Islet of Langerhans (tissue), 1 donor: Measurements from ENCODE around the gene NDE1.

Source experiments
- FAIRE-seq: peaks from one replicate; lab custom pipeline; 2011; peaks lifted over from hg19 to GRCh38; lab: Jason Lieb, UNC

NDE1 gene

GRCh38 chr16:15739464-15739863 lies 89.4 kb downstream of the NDE1 start:
- no peak for FAIRE-seq

DNA sequence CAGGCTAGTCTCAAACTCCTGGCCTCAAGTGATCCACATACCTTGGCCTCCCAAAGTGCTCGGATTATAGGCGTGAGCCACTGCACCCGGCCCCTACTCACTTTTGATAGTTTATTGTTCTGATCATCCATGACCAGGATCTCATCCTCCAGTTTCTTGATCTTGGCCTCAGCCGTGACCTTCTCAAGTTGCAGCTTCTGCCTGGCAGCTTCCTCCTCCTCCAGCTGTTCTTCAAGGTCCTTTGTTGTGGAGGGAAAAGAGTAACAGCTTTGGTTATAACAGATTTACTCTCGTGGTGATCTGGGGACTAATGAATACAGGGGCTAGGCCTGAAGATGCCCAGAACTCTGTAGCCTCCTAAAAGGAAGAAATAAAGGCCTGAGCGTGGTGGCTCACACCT lies 89.9 kb downstream of the NDE1 start:
- FAIRE-seq, result no peak

- no peak for FAIRE-seq
These were observed 91.3 kb downstream of the NDE1 start for GRCh38 chr16:15741207-15741871.

GRCh38 chr16:15742716-15743115 lies 92.7 kb downstream of the NDE1 start:
- FAIRE-seq, result no peak

DNA sequence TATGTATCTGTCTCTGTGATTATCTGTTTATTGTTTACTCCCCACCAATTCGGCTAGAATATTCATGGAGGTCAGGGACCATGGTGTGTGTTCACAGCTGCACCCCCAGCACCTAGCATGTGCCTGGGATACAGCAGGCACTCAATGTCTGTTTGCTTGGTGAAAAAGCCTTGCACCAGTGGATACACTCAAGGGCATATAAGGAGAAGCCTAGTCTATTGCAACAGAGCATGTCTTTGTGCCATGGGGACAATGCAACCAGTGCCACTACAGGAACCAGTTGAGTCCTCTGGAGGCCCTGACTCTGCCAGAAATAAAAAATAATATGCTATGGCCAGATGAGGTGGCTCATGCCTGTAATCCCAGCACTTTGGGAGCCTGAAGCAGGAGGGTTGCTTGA lies 93.6 kb downstream of the NDE1 start:
- FAIRE-seq, result no peak

DNA sequence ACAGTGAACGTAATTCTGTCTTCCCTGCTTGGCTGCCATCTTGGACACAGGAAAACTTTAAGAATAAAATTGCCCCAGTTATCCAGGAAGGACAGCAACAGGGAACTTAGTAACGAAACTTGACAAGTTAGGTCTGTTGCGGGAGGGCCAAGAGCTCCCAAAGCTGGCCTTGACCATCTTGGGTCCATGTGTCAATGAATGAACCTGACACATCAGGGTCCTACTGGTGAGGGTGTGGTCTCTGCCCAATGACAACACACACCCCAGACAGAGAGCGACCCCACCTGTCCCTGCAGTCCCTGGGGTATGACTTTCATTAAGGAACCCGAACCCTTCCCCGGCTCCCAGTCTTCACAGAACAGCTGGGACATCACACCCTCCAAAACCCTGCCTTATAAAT lies 96.3 kb downstream of the NDE1 start:
- no peak for FAIRE-seq

DNA sequence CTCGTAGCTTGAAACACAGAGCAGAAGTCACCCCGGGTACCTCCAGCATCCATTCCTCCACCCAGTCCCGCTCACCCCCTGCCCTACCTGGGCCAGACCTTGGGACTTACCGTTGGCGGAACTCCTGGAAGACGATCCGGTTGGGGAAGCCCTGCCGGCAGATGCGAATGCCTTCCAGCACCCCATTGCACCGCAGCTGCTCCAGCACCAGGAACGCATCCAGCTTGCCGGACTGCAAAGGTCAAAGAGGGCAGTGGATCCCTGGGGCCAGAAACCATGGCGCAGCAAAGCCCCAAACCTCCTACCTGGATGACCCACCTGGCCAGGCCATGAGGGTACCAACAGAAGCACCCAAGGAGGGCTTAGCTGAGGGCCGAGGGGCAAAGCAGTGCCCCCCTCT lies 97.9 kb downstream of the NDE1 start:
- FAIRE-seq, result no peak

DNA sequence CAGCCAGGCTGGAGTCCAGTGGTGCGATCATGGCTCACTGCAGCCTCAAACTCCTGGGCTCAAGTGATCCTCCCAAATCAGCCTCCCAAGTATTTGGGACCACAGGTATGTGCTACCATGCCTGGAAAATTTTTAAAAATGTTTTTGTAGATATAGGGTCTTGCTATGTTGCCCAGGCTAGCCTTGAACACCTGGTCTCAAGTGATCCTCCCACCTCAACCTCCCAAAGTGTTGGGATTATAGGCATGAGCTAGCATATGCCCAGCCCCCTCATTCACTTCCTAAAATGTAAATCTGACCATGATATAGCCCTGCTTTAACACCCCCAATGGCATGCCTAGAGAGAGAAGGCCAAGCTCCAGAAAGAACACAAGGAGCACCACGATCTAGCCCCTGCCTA lies 98.6 kb downstream of the NDE1 start:
- FAIRE-seq, result no peak

GRCh38 chr16:15749371-15749770 lies 99.3 kb downstream of the NDE1 start:
- FAIRE-seq, result no peak

GRCh38 chr16:15749985-15750384 lies 99.9 kb downstream of the NDE1 start:
- FAIRE-seq, result no peak

DNA sequence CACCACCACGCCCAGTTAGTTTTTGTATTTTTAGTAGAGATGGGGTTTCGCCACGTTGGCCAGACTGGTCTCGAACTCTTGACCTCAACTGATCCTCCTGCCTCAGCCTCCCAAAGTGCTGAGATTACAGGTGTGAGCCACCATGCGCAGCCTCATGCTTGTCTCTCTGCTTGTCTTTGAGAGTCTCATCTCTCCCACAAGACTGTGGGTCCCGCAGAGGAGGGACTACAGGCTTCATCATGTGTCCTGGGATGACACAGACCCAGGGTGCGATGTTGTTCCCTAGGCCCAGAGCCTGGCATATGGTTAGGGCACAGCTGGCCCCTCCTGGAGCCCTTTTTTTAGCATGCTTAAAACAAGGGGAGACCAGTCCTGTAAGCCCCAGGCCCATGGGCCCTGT lies 101.9 kb downstream of the NDE1 start:
- FAIRE-seq, result no peak

DNA sequence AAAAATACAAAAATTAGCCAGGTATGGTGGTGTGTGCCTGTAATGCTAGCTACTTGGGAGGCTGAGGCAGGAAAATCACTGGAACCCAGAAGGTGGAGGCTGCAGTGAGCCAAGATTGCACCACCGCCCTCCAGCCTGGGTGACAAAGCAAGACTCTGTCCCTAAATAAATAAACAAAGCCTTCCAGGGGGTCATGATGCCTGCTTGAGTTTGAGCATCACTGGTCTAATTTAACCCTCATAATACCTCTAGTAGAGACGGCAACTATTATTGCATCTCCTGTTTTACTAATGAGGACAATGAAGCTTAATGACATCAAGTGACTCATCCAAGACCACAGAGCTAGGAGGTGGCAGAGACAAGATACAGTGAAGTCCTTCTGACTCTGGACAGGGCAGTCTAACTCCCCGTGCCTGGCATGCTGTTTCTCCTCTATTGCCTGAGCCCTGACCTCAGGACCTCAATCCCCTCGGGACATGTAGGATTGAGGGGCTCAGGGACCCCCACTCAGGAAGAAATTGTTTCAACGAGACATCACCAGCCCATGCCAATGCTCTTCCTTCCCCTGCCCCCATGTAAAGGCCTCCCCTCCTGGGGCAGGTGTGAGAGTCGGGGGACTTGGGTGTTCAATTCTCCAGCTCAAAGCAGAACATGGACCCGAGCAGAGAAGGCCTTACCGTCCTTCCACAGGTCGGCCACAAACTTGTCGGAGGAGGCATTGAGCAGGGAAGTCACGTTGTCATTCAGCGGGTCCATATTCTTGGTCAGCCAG lies 102.9 kb downstream of the NDE1 start:
- FAIRE-seq, result no peak

DNA sequence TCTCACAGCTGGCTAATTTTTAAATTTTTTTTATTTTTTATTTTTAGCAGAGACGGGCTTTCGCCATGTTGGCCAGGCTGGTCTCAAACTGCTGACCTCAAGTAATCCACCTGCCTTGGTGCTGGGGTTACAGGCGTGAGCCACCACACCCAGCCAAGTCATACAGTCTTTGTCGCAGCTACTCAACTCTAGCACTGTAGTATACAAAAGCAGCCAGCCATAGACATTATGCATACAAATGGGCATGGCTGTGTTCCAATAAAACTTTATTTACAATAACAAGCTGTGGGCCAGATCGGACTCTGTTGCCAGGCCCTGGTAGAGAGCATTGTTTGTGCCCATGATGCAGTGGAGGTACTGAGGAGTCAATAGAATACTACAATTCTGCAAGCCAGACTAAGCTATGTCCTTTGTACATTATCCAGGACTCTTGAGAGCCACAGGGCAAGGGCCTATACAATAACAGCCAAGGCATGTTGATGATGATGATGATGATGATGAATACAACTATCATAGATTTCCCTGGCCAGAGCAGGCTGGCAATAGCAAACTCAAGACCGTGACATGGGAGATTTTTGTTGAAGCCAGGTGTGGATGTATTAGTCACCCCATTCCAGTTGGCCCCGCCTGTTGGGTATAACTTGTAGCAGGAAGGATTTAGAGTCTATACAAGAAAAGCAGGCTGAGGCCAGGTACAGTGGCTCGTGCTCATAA lies 104.9 kb downstream of the NDE1 start:
- no peak for FAIRE-seq

DNA sequence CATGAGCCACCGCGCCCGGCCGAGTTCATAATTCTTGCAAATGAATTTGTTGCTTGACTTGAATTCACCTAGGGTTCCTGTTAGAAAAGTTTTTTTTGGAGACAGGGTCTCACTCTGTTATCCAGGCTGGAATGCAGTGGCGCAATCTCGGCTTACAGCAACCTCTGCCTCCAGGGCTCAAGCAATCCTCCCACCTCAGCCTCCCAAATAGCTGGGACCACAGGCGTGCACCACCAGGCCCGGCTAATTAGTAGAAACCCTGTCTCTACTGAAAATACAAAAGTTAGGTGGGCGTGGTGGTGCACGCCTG lies 107.0 kb downstream of the NDE1 start:
- no peak for FAIRE-seq

DNA sequence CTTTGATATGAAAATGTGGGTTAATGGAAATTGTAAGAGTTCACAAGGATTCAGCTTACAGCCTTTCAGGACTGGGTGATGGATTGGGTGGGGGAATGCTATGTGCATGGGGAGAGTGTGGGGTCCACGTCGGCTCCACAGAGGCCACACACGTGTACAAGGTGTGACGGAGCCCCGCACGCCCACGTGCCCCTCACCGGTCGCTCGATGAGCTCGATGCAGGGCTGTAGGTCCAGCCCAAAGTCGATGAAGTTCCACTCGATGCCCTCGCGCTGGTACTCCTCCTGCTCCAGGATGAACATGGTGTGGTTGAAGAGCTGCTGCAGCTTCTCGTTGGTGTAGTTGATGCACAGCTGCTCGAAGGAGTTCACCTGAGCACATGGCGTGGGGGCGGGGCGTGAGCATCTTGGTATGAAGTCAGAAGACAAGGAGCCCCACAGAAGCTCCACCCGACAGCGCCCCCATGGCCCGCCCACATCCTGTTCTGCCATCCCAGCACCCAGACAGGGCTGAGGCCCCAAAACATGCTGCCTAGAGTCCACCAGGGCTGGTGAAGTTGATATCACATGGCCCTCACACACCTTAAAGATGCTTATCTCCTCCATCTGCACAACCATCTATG lies 107.7 kb downstream of the NDE1 start:
- no peak for FAIRE-seq

- no peak for FAIRE-seq
These were observed 109.0 kb downstream of the NDE1 start for GRCh38 chr16:15759070-15759469.

- no peak for FAIRE-seq
These were observed 110.1 kb downstream of the NDE1 start for GRCh38 chr16:15760129-15760528.

DNA sequence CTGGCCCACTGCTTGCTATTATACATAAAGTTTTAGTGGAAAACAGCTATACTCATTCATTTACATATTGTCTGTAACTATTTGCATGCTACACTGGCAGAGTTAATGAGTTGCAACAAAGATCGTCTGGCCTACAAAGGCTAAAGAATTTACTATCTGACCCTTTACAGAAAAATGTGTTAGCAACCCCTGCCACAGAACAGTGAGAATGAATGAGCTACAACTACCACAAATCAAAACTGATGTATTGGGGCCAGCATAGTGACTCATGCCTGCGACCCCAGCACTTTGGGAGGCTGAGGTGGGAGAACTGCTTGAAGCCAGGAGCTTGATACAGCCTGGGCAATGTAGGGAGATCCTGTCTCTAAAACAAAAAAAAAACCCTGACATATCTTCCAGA lies 114.1 kb downstream of the NDE1 start:
- no peak for FAIRE-seq

GRCh38 chr16:15765116-15765515 lies 115.1 kb downstream of the NDE1 start:
- no peak for FAIRE-seq

DNA sequence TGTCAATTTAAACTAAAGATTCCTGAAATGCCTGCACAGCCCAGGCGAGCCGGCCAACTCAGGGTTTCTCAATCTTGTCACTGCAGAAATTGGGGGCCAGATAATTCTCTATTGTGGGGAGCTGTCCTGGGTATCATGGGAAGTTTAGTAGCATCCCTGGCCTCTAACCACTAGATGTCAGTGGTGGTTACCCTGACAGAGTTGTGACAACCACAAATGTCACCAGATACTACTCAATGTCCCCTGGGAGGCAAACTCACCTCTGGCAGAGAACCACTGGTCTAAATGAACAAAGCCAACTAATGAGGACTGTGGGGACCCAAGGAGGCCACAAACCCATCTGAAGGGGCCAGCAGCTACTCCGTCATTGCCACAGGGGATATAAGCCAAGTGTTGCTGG lies 115.8 kb downstream of the NDE1 start:
- no peak for FAIRE-seq

GRCh38 chr16:15766918-15767317 lies 116.9 kb downstream of the NDE1 start:
- FAIRE-seq, result no peak

GRCh38 chr16:15768201-15768600 lies 118.2 kb downstream of the NDE1 start:
- FAIRE-seq, result no peak

DNA sequence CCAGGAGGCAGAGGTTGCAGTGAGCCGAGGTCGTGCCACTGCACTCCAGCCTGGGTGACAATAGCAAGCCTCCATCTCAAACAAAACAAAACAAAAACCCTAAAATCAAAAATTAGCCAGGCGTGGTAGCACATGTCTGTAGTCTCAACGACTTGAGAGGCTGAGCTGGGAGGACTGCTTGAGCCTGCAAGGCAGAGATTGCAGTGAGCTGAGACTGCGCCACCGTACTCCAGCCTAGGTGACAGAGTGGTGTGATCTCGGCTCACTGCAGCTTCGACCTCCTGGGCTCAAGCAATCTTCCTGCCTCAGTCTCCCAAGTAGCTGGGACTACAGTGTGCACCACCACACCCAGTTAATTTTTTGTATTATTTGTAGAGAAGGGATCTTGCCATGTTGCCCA lies 119.2 kb downstream of the NDE1 start:
- FAIRE-seq, result no peak
